Right cardiac atrium (tissue), 5 donors: ENCODE results near the gene CMPK2. TPM values are rescaled to one million over a fixed set of nuclear protein-coding genes. Genes with fewer than 3 reads are reported as not detected.

Experiments used
- ATAC-seq, 2 donors: fragments of 200-7000 bp; cut with Tn5 transposase; one replicate each; pipeline versions ENCODE4 v1.8.0 to v1.9.1; 2020; ENCODE audit warnings: moderate library complexity in 2 of 2, mild to moderate bottlenecking in 1 of 2
- DNase-seq, 3 donors: peaks; one replicate each; pipeline ENCODE4 v3.0.0-alpha.2; 2020
- H3K27ac ChIP-seq: one replicate; pipeline ENCODE4 v1.5.1; 2013; ENCODE audit warnings: mild to moderate bottlenecking, low read length, control low read depth, moderate library complexity
- H3K27me3 ChIP-seq: one replicate; pipeline ENCODE4 v1.6.1; 2013; ENCODE audit not compliant: control insufficient read depth, insufficient read depth
- H3K4me1 ChIP-seq: one replicate; pipeline ENCODE4 v1.6.1; 2013; ENCODE audit warnings: low read length; ENCODE audit not compliant: control insufficient read depth, insufficient read depth
- H3K4me3 ChIP-seq: one replicate; pipeline ENCODE4 v1.5.1; 2013; ENCODE audit warnings: low read length, control low read depth
- H3K9me3 ChIP-seq: one replicate; pipeline ENCODE4 v1.6.1; 2013; ENCODE audit warnings: low read length; ENCODE audit not compliant: control insufficient read depth
- WGBS: extraction: QIAGEN DNeasy Blood & Tissue Kit; methylation state at CpG from one replicate; pipeline ENCODE4 v1.1.7; 2013; 5-methylcytosine and 5-hydroxymethylcytosine counted together
- intact Hi-C, 4 donors: fragments of 100-400 bp; cut with DNase I; formaldehyde crosslinking; loops; one replicate each; pipeline versions ENCODE4 v1.11.0 to v1.14.0; 2022 to 2023
- polyA plus RNA-seq: library from polyadenylated mRNA; stranded (reverse); fragments of 200-250 nt; gene quantifications from one replicate; pipeline ENCODE4 v1.2.3, GENCODE V29; 2013
- total RNA-seq, 4 donors: library from RNA; stranded (reverse); fragmentation: NEBNext Ultra II Directional; extraction: Animal tissue kit (Norgen Biotek cat#: 25700); gene quantifications; one replicate each; pipeline ENCODE4 v1.2.1, GENCODE V29; 2021
- donor health status: healthy with polysubstance abuse.
- donor health status: DM: no; HTN: yes; CAD: no.
- donor health status: DM: no; HTN: no; CAD: no.
- donor health status: DM: no; HTN: yes; CAD: no; lungs with severe emphysema.
- donor health status: DM: yes; HTN: yes; CAD: no.

Gene CMPK2
- total and polyA plus RNA-seq, 5 donors = 2.7 to 5.7 (median 3.3) TPM

- 74% methylated on average over 3 of the region's 3 CpGs for WGBS
- intact Hi-C loops = no loop called here
- ATAC-seq (no peak), DNase-seq (peak in 1 of 3 donors; percentile 7)
- Histone ChIP-seq H3K4me3 (no peak overlapping the region), H3K4me1 (no peaks in the 10 kb centered on the region), H3K27me3 (no peaks in the 10 kb centered on the region), H3K9me3 (no peaks in the 10 kb centered on the region), H3K27ac (no peak overlapping the region)
Measured at GRCh38 chr2:6824962-6825361, 40.7 kb downstream of the CMPK2 start.

DNA sequence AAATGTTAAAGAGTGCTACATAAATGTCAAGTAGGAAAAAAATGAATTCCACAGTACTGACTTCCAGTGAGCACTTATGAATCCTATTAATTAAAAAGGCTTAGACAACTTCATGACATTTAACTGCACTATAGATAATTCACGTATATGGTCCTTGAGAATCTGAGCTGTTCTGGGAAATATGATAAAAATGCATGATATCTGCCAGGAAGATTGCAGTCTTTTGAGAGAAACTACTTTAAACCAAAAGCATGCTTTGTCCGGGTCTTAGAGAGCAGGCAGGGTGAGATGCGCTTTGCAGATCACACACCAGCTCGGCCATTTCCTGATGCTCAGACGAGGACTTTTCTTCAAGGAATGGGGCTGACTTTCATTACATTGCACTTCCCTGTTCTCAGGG lies 42.6 kb downstream of the CMPK2 start:
- DNase-seq = no peak
- intact Hi-C loops = no loop called here
- Histone ChIP-seq H3K9me3 (no peaks in the 10 kb centered on the region), H3K4me1 (no peaks in the 10 kb centered on the region), H3K27ac (no peak overlapping the region), H3K27me3 (no peaks in the 10 kb centered on the region), H3K4me3 (no peak overlapping the region)
- 41% methylated on average over 5 of the region's 5 CpGs for WGBS
- ATAC-seq = no peak

GRCh38 chr2:6822406-6822805 lies 43.3 kb downstream of the CMPK2 start:
- no peak for ATAC-seq
- no peak overlapping the region for H3K27ac ChIP-seq
- H3K27me3 ChIP-seq = no peaks in the 10 kb centered on the region
- H3K4me3 ChIP-seq = no peak overlapping the region
- WGBS = 46% methylated on average over 3 of the region's 3 CpGs
- H3K4me1 ChIP-seq = no peaks in the 10 kb centered on the region
- H3K9me3 ChIP-seq = no peaks in the 10 kb centered on the region
- intact Hi-C loops = no loop called here
- no peak for DNase-seq

DNA sequence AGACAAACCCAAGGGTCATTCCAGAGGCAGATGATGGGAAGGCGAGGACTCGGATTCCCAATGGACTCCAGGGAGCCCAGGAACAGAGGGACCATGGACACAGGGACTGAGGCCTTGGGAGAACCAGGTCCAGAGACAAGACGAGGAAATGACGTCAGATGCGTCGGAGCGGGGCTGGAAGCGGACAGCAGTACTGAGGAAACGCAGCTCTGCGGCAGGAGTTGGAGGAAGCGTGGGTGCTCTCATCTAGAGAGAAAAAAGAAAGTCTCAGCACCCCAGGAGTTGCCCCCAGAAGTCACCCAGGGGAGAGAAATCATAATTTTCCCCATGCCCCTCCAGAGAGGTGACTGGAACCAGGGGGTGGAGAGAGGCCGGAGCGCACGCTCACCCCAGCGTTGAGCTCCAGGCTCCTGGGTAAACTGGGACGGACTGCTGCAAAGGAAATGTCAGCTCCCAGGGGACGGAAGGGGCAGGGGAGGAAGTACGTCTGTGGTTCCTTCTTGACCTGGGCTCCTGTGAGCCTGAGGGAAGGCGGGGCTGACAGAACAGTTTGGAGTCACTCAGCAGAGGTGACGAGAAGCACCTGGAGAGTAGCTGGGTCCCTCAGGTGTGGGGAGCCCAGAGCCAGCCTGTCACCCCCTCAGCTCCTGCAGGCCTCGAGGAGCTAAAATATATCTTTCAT lies 44.7 kb downstream of the CMPK2 start:
- H3K4me1 ChIP-seq = no peaks in the 10 kb centered on the region
- no peaks in the 10 kb centered on the region for H3K9me3 ChIP-seq
- H3K4me3 ChIP-seq = no peak overlapping the region
- no peak overlapping the region for H3K27ac ChIP-seq
- ATAC-seq (peak in 1 of 2 donors; percentile 41), DNase-seq (peak in 1 of 3 donors; percentile 22)
- intact Hi-C loops = no loop called here
- no peaks in the 10 kb centered on the region for H3K27me3 ChIP-seq
- 83% methylated on average over 21 of the region's 21 CpGs for WGBS

DNA sequence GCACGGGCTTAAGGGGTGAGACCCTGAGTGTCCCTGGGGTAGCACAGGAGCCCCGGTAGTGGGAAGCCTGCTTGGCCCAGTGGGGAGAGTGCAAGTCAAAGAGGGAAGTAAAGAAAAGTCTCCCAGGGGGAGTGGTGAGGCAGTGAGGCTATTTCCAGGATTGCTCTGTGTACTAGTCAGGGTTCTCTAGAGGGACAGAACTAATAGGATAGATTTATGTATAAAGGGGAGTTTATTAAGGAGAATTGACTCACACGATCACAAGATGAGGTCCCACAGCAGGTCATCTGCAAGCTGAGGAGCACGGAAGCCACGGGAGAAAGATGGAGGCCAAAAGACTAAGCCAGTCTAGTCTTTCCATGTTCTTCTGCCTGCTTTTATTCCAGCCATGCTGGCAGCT lies 45.5 kb downstream of the CMPK2 start:
- intact Hi-C loops = no loop called here
- H3K27me3 ChIP-seq = no peaks in the 10 kb centered on the region
- H3K27ac ChIP-seq = no peak overlapping the region
- no peak overlapping the region for H3K4me3 ChIP-seq
- 76% methylated on average over 5 of the region's 5 CpGs for WGBS
- H3K9me3 ChIP-seq = no peaks in the 10 kb centered on the region
- DNase-seq (no peak), ATAC-seq (no peak)
- H3K4me1 ChIP-seq = no peaks in the 10 kb centered on the region

- no peaks in the 10 kb centered on the region for H3K4me1 ChIP-seq
- DNase-seq (no peak), ATAC-seq (no peak)
- WGBS = 83% methylated on average over 3 of the region's 3 CpGs
- no peak overlapping the region for H3K4me3 ChIP-seq
- H3K27ac ChIP-seq = no peak overlapping the region
- intact Hi-C loops = no loop called here
- H3K9me3 ChIP-seq = no peaks in the 10 kb centered on the region
- no peaks in the 10 kb centered on the region for H3K27me3 ChIP-seq
Measured at GRCh38 chr2:6819668-6820067, 46.0 kb downstream of the CMPK2 start.

DNA sequence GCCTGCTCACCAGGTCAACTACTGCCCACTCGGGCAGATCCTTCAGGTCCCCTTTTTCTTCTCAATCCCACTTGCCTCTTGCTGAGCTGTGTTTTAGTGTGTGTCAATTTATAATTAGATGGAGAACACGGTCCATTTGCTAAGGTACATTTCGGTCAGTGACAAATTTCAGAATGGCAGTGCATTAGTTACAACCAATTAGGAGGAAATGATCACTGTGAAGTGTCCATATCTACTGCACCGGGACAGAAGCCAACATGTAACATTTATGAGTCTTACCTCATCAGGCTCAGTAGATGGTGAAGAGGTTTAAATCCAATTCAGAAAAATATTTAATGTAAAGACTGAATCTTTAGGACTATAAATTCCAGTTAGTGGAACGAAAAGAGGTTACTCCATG lies 47.7 kb downstream of the CMPK2 start:
- H3K9me3 ChIP-seq = no peaks in the 10 kb centered on the region
- intact Hi-C loops = no loop called here
- WGBS = 77% methylated on average over 5 of the region's 5 CpGs
- no peak overlapping the region for H3K4me3 ChIP-seq
- H3K27me3 ChIP-seq = no peaks in the 10 kb centered on the region
- H3K27ac ChIP-seq = no peak overlapping the region
- ATAC-seq (no peak), DNase-seq (no peak)
- H3K4me1 ChIP-seq = no peaks in the 10 kb centered on the region

- peak in 1 of 3 donors; percentile 10 for DNase-seq
- Histone ChIP-seq H3K9me3 (no peaks in the 10 kb centered on the region), H3K4me3 (no peak overlapping the region), H3K27ac (no peak overlapping the region), H3K4me1 (no peaks in the 10 kb centered on the region), H3K27me3 (no peaks in the 10 kb centered on the region)
- intact Hi-C loops = no loop called here
- 89% methylated on average over 5 of the region's 5 CpGs for WGBS
- ATAC-seq = no peak
Measured at GRCh38 chr2:6814869-6815268, 50.8 kb downstream of the CMPK2 start.

DNA sequence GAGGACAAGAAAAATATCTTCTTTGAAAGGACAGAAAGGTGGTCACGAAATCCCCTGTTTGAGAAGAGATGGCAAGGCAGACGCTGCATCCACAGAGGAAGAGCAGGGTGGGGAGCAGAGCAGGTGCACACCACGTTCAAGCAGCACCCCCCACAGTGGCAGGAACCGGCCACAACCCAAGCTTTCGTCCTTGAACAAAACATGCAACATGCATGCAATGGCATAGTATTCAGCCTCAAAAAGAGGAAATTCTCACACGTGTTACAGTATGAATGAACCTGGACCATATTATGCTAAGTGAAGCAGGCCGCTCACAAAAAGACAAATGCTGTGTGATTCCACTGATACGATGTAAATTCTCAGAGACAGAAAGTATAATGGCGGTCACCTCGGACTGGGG lies 51.4 kb downstream of the CMPK2 start:
- ATAC-seq = no peak
- intact Hi-C loops = no loop called here
- Histone ChIP-seq H3K4me1 (no peaks in the 10 kb centered on the region), H3K27me3 (no peaks in the 10 kb centered on the region), H3K27ac (no peak overlapping the region), H3K9me3 (no peaks in the 10 kb centered on the region), H3K4me3 (no peak overlapping the region)
- 91% methylated on average over 10 of the region's 10 CpGs for WGBS
- DNase-seq = no peak

GRCh38 chr2:6813573-6813972 lies 52.1 kb downstream of the CMPK2 start:
- no peak overlapping the region for H3K4me3 ChIP-seq
- WGBS = 94% methylated on average over 2 of the region's 2 CpGs
- H3K27me3 ChIP-seq = no peaks in the 10 kb centered on the region
- H3K9me3 ChIP-seq = no peaks in the 10 kb centered on the region
- no peaks in the 10 kb centered on the region for H3K4me1 ChIP-seq
- ATAC-seq (no peak), DNase-seq (no peak)
- no peak overlapping the region for H3K27ac ChIP-seq
- intact Hi-C loops = no loop called here

DNA sequence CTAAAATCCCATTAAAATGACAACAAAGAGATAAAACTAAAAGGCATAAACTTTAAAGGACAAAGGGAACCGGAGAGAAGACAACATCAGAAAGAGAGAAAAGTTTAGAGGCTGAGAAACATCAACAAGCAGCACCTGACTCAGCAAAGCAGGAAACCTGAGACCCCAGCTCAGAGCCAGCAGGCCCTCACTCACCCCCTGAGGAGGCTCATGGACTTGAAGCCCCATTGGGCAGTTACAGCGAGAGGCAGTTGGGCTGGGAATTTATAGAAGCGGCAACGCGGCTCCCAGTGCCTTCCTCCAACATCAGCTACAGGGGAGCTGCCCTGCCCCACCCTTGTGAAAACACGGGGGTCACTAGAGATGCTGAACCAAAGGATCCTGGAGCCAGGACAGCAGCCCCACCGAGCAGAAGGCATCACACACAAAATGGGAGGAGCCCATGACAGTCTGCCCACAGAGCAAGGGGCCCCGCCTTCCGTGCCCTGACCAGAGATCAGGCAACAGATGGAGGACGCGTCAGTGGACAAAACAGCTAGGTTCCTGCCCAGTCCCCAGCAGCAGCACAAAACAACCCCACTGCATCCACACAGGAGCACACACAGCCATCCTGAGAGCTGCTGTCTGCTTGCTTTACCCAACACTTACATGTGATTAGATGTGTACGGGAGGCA lies 52.7 kb downstream of the CMPK2 start:
- Histone ChIP-seq H3K9me3 (no peaks in the 10 kb centered on the region), H3K27me3 (no peaks in the 10 kb centered on the region), H3K4me1 (no peaks in the 10 kb centered on the region), H3K27ac (no peak overlapping the region), H3K4me3 (no peak overlapping the region)
- ATAC-seq = no peak
- 59% methylated on average over 12 of the region's 12 CpGs for WGBS
- DNase-seq = peak in 1 of 3 donors; percentile 41
- intact Hi-C loops = no loop called here
